Esophagus squamous epithelium (tissue), 5 donors: ENCODE data around the gene NDUFAF7. TPM values are rescaled to one million over a fixed set of nuclear protein-coding genes. Genes with fewer than 3 reads are reported as not detected.
"Not testable (repeated sequence)": the region's sequence is repeated elsewhere in the genome, so short reads cannot be mapped to it uniquely, and the experiment has no call there.

Experiments
- DNase-seq: peaks from one replicate; lab custom pipeline; 2025; lab: John Stamatoyannopoulos, UW
- H3K27ac ChIP-seq, 4 donors: fragments of 200-600 bp; sonication (generic); one replicate each; pipeline ENCODE4 v1.5.1; 2016 to 2019; ENCODE audit warnings: mild to moderate bottlenecking in 1 of 4
- H3K27me3 ChIP-seq, 4 donors: fragments of 200-600 bp; sonication (generic); 1 replicate in 3 of 4; 2 replicates in 1 of 4; pipeline versions ENCODE4 v1.5.1 to v1.6.0; 2017 to 2021; ENCODE audit warnings: antibody characterized with exemption in 1 of 4
- H3K36me3 ChIP-seq, 3 donors: fragments of 200-600 bp; sonication (generic); one replicate each; pipeline ENCODE4 v1.5.1; 2016 to 2019
- H3K4me1 ChIP-seq, 3 donors: fragments of 200-600 bp; sonication (generic); one replicate each; pipeline ENCODE4 v1.5.1; 2017 to 2019
- H3K4me3 ChIP-seq, 4 donors: fragments of 200-600 bp; sonication (generic); 1 replicate in 3 of 4; 2 replicates in 1 of 4; pipeline ENCODE4 v1.5.1; 2016 to 2019; ENCODE audit warnings: mild to moderate bottlenecking in 2 of 4, moderate library complexity in 1 of 4
- H3K9me3 ChIP-seq, 3 donors: fragments of 200-600 bp; sonication (generic); one replicate each; pipeline ENCODE4 v1.5.1; 2016 to 2019
- CTCF ChIP-seq, 6 experiments: fragments of 450-650 bp in 4 of 6; fragments of 200-600 bp in 2 of 6; sonication (generic) in 2 of 6; IDR thresholded peaks; one replicate each; pipeline ENCODE4 v1.5.1; 2016 to 2019; ENCODE audit warnings: antibody characterized with exemption in 6 of 6, mild to moderate bottlenecking in 4 of 6, moderate library complexity in 4 of 6
- POLR2A ChIP-seq, 4 donors: fragments of 450-650 bp; IDR thresholded peaks; one replicate each; pipeline ENCODE4 v1.6.1; 2017; ENCODE audit warnings: antibody characterized with exemption in 4 of 4, mild to moderate bottlenecking in 4 of 4, moderate library complexity in 3 of 4
- WGBS, 2 donors: methylation state at CpG; one replicate each; pipeline ENCODE4 v1.1.5; 2018; 5-methylcytosine and 5-hydroxymethylcytosine counted together
- intact Hi-C: fragments of 100-400 bp; cut with DNase I; formaldehyde crosslinking; loops from one replicate; pipeline ENCODE4 v1.15.0; 2022
- total RNA-seq, 4 donors: library from RNA; depleted of rRNA; stranded (reverse); fragments of >200 nt; gene quantifications; one replicate each; pipeline ENCODE4 v1.1.0, GENCODE V29; 2016
- donor health status: DM: yes; HTN: yes; CAD: no.

Gene NDUFAF7
- total RNA-seq, 4 donors from 2014 or later: 8.3 to 12.6 (median 8.9) TPM

GRCh38 chr2:37223131-37223530 is 8.3 kb upstream of the NDUFAF7 start:
- no peak for TF ChIP-seq POLR2A (IDR thresholded peaks at IDR 0.05)
- intact Hi-C loops: no loop called here
- no peak overlapping the region for H3K4me3 ChIP-seq
- H3K4me1 ChIP-seq: peaks cover 0 to 50% (median 10%) of the 10 kb centered on the region in 3 donors
- 94 to 95% methylated on average over 4 of the region's 4 CpGs for WGBS, 2 donors
- H3K27ac ChIP-seq: no peak overlapping the region
- H3K27me3 ChIP-seq: no peaks in the 10 kb centered on the region
- H3K9me3 ChIP-seq: no peaks in the 10 kb centered on the region
- no peak for DNase-seq
- H3K36me3 ChIP-seq: peaks cover 6 to 76% (median 16%) of the 10 kb centered on the region in 3 donors

GRCh38 chr2:37224063-37224462 is 7.4 kb upstream of the NDUFAF7 start:
- Histone ChIP-seq H3K4me3 (no peak overlapping the region), H3K4me1 (peaks cover 0 to 45% (median 7%) of the 10 kb centered on the region in 3 donors), H3K36me3 (peaks cover 8 to 77% (median 18%) of the 10 kb centered on the region in 3 donors), H3K9me3 (no peaks in the 10 kb centered on the region), H3K27ac (no peak overlapping the region), H3K27me3 (no peaks in the 10 kb centered on the region)
- intact Hi-C loops: no loop called here
- no peak for TF ChIP-seq POLR2A (IDR thresholded peaks at IDR 0.05)
- no peak for TF ChIP-seq CTCF (IDR thresholded peaks at IDR 0.05)
- no peak for DNase-seq
- WGBS, 2 donors: 75 to 95% methylated on average over 1 of the region's 1 CpG

- peaks cover 0 to 46% (median 9%) of the 10 kb centered on the region in 3 donors for H3K4me1 ChIP-seq
- H3K4me3 ChIP-seq, H3K27me3 ChIP-seq, H3K27ac ChIP-seq, DNase-seq, intact Hi-C loops, H3K9me3 ChIP-seq: not testable (repeated sequence)
- WGBS, 2 donors: 40% methylated on average over 1 of the region's 2 CpGs; no CpG with 5 or more reads in 1 of the 2 donors
- peaks cover 8 to 66% (median 18%) of the 10 kb centered on the region in 3 donors for H3K36me3 ChIP-seq
These were observed 6.3 kb upstream of the NDUFAF7 start for GRCh38 chr2:37225129-37225528.

- intact Hi-C loops: no loop called here
- no peak overlapping the region for H3K4me3 ChIP-seq
These were observed 4.6 kb upstream of the NDUFAF7 start for GRCh38 chr2:37226863-37227262.

GRCh38 chr2:37228788-37229187 is 2.7 kb upstream of the NDUFAF7 start:
- TF ChIP-seq CTCF (IDR thresholded peaks at IDR 0.05): no peak
- TF ChIP-seq POLR2A (IDR thresholded peaks at IDR 0.05): no peak
- no peak overlapping the region for H3K27ac ChIP-seq
- 91 to 94% methylated on average over 3 of the region's 3 CpGs for WGBS, 2 donors
- no peak overlapping the region for H3K4me3 ChIP-seq
- no peak for DNase-seq
- peaks cover 8 to 29% (median 8%) of the 10 kb centered on the region in 3 donors for H3K36me3 ChIP-seq
- intact Hi-C loops: no loop called here
- H3K27me3 ChIP-seq: no peaks in the 10 kb centered on the region
- H3K9me3 ChIP-seq: no peaks in the 10 kb centered on the region
- peaks cover 9 to 67% (median 24%) of the 10 kb centered on the region in 3 donors for H3K4me1 ChIP-seq

More at GRCh38 chr2:37226863-37227262, 4.6 kb upstream of the NDUFAF7 start:
- Histone ChIP-seq H3K9me3 (no peaks in the 10 kb centered on the region), H3K36me3 (peaks cover 8 to 49% (median 8%) of the 10 kb centered on the region in 3 donors), H3K4me1 (peaks cover 0 to 52% (median 14%) of the 10 kb centered on the region in 3 donors), H3K27ac (no peak overlapping the region), H3K27me3 (no peaks in the 10 kb centered on the region)
- TF ChIP-seq CTCF (IDR thresholded peaks at IDR 0.05) (no peak), POLR2A (IDR thresholded peaks at IDR 0.05) (no peak)
- no peak for DNase-seq
- 90 to 98% methylated on average over 4 of the region's 4 CpGs for WGBS, 2 donors

GRCh38 chr2:37230581-37230980 is 877 bp upstream of the NDUFAF7 start:
- DNase-seq: no peak
- intact Hi-C loops: no loop called here
- peak overlapping the region; percentile 66 to 96 (median 86) for H3K4me3 ChIP-seq
- H3K9me3 ChIP-seq: no peaks in the 10 kb centered on the region
- H3K27ac ChIP-seq: peak overlapping the region; percentile 88 to 96 (median 95)
- H3K4me1 ChIP-seq: peaks cover 9 to 53% (median 22%) of the 10 kb centered on the region in 3 donors
- H3K36me3 ChIP-seq: peaks cover 8 to 28% (median 8%) of the 10 kb centered on the region in 3 donors
- no peak for TF ChIP-seq POLR2A (IDR thresholded peaks at IDR 0.05)
- no peak for TF ChIP-seq CTCF (IDR thresholded peaks at IDR 0.05)
- WGBS, 2 donors: 1% methylated on average over 8 of the region's 8 CpGs
- H3K27me3 ChIP-seq: no peaks in the 10 kb centered on the region
